Natural killer cell (primary cell): ENCODE measurements around the gene ZNF550. TPM values are rescaled to one million over a fixed set of nuclear protein-coding genes. Genes with fewer than 3 reads are reported as not detected.
"Not testable (repeated sequence)": the region's sequence is repeated elsewhere in the genome, so short reads cannot be mapped to it uniquely, and the experiment has no call there.

ENCODE experiments used
- ATAC-seq, 3 donors: fragments of 150-1000 bp in 2 of 3; fragments of 200-7000 bp in 1 of 3; cut with Tn5 transposase; 1 replicate in 1 of 3; 2 replicates in 2 of 3; pipeline ENCODE4 v1.10.0; 2021; ENCODE audit warnings: mild to moderate bottlenecking in 2 of 3, moderate library complexity in 2 of 3
- DNase-seq, 2 donors: peaks; one replicate each; pipeline versions ENCODE4 v3.0.0 to v3.0.0-alpha.2; 2013 to 2021; ENCODE audit warnings: mixed read lengths in 1 of 2
- H3K27ac ChIP-seq: one replicate; pipeline ENCODE4 v1.5.1; 2013; ENCODE audit warnings: mild to moderate bottlenecking, low read length
- H3K27me3 ChIP-seq: one replicate; pipeline ENCODE4 v1.6.1; 2013; ENCODE audit warnings: low read length; ENCODE audit not compliant: control insufficient read depth, insufficient read depth
- H3K36me3 ChIP-seq: one replicate; pipeline ENCODE4 v1.6.1; 2013; ENCODE audit warnings: low read length; ENCODE audit not compliant: control insufficient read depth, insufficient read depth
- H3K4me1 ChIP-seq: one replicate; pipeline ENCODE4 v1.6.1; 2013; ENCODE audit warnings: low read length; ENCODE audit not compliant: control insufficient read depth, insufficient read depth
- H3K4me3 ChIP-seq: one replicate; pipeline ENCODE4 v1.5.1; 2013; ENCODE audit warnings: low read length
- H3K9me3 ChIP-seq: one replicate; pipeline ENCODE4 v1.6.1; 2013; ENCODE audit warnings: low read length; ENCODE audit not compliant: control insufficient read depth, insufficient read depth
- H3K27ac Mint-ChIP-seq, 2 donors: one replicate each; pipeline ENCODE4 v1.8.0; 2022; ENCODE audit warnings: mild to moderate bottlenecking in 2 of 2, mixed read lengths in 2 of 2, moderate library complexity in 1 of 2
- H3K27me3 Mint-ChIP-seq, 2 donors: one replicate each; pipeline ENCODE4 v1.8.0; 2022; ENCODE audit warnings: low read depth in 2 of 2, mixed read lengths in 2 of 2
- H3K36me3 Mint-ChIP-seq: one replicate; pipeline ENCODE4 v1.8.0; 2022; ENCODE audit warnings: mixed read lengths
- H3K4me1 Mint-ChIP-seq, 2 donors: one replicate each; pipeline ENCODE4 v1.8.0; 2022; ENCODE audit warnings: mixed read lengths in 2 of 2
- H3K4me3 Mint-ChIP-seq: one replicate; pipeline ENCODE4 v1.8.0; 2022; ENCODE audit warnings: mild to moderate bottlenecking, moderate library complexity, mixed read lengths
- H3K9me3 Mint-ChIP-seq, 2 donors: one replicate each; pipeline ENCODE4 v1.8.0; 2022; ENCODE audit warnings: mixed read lengths in 2 of 2
- CTCF ChIP-seq: fragments of 200-600 bp; IDR thresholded peaks from one replicate; pipeline ENCODE4 v1.8.0; 2022; ENCODE audit warnings: antibody characterized with exemption
- WGBS: methylation state at CpG from one replicate; pipeline ENCODE4 v1.1.7; 2013; ENCODE audit warnings: missing lambda C conversion rate; ENCODE audit not compliant: insufficient coverage; 5-methylcytosine and 5-hydroxymethylcytosine counted together
- intact Hi-C: fragments of 100-400 bp; cut with micrococcal nuclease; formaldehyde crosslinking; loops from one replicate; pipeline ENCODE4 v1.14.2; 2022
- total RNA-seq, 4 donors: library from RNA; stranded (reverse); fragments of 120-200 nt in 1 of 4; gene quantifications; one replicate each; pipeline versions ENCODE4 v1.2.3 to v1.2.4, GENCODE V29; 2013 to 2022

ZNF550 gene
- total RNA-seq, 3 donors from 2014 or later (not counting 1 experiment from before 2014, with no cell fraction given): 11.2 to 12.5 (median 12.1) TPM

- DNase-seq, ATAC-seq, H3K4me3 ChIP-seq, H3K36me3 ChIP-seq, H3K27me3 Mint-ChIP-seq, H3K27me3 ChIP-seq: not testable (repeated sequence)
- H3K4me3 Mint-ChIP-seq: peak overlapping the region; percentile 49
- Histone ChIP-seq H3K9me3 (peaks cover 22% of the 10 kb centered on the region), H3K4me1 (peaks cover 10% of the 10 kb centered on the region), H3K27ac (peak overlapping the region; percentile 93)
- H3K36me3 Mint-ChIP-seq: peaks cover 58% of the 10 kb centered on the region
- intact Hi-C loops: loop anchor here (1.0 kb wide), 2 partner anchors 12 to 28 kb away; partner anchors contain the start of genes ZNF419 and ZNF549
- peaks cover 12 to 18% of the 10 kb centered on the region in 2 donors for H3K9me3 Mint-ChIP-seq
- peaks cover 18 to 36% of the 10 kb centered on the region in 2 donors for H3K4me1 Mint-ChIP-seq
- peak; percentile 11 for TF ChIP-seq CTCF
- H3K27ac Mint-ChIP-seq: peak overlapping the region; percentile 69 to 73
Observed at GRCh38 chr19:57499332-57499679, 60.4 kb downstream of the ZNF550 start.

GRCh38 chr19:57488299-57488644 is 71.4 kb downstream of the ZNF550 start:
- peaks cover 19% of the 10 kb centered on the region for H3K36me3 ChIP-seq
- WGBS: no CpG with 5 or more reads among the region's 1 CpG
- Mint-ChIP-seq H3K9me3 (peaks cover 13 to 14% of the 10 kb centered on the region in 2 donors), H3K36me3 (peaks cover 48% of the 10 kb centered on the region), H3K4me3 (peak overlapping the region; percentile 92), H3K27ac (peak overlapping the region; percentile 73 to 84), H3K27me3 (peaks cover 10 to 11% of the 10 kb centered on the region in 2 donors), H3K4me1 (peaks cover 15 to 17% of the 10 kb centered on the region in 2 donors)
- H3K27me3 ChIP-seq, DNase-seq, ATAC-seq, H3K4me3 ChIP-seq, H3K27ac ChIP-seq: not testable (repeated sequence)
- intact Hi-C loops: loop anchor here (5.0 kb wide), 1 partner anchor 144 kb away; the partner anchor contains the start of gene ZNF211
- peaks cover 15% of the 10 kb centered on the region for H3K9me3 ChIP-seq
- peaks cover 11% of the 10 kb centered on the region for H3K4me1 ChIP-seq

GRCh38 chr19:57487477-57488298 is 72.0 kb downstream of the ZNF550 start, which contains the start of gene ZNF419:
ZNF419 (plus strand) TSS chr19:57487750; CDS start chr19:57487951, 201 bp downstream.
- peaks cover 13 to 14% of the 10 kb centered on the region in 2 donors for H3K9me3 Mint-ChIP-seq
- 2% methylated on average over 48 of the region's 69 CpGs for WGBS
- peak; percentile 91 to 97 (median 96) for ATAC-seq

More at GRCh38 chr19:57487477-57488298, 72.0 kb downstream of the ZNF550 start, which contains the start of gene ZNF419:
- H3K4me3 Mint-ChIP-seq: peak within 1 kb of the TSS; percentile 92
- peaks cover 11% of the 10 kb centered on the region for H3K4me1 ChIP-seq
- H3K36me3 Mint-ChIP-seq: peaks cover 42% of the 10 kb centered on the region
- H3K4me1 Mint-ChIP-seq: peaks cover 15 to 17% of the 10 kb centered on the region in 2 donors
- H3K36me3 ChIP-seq: peaks cover 15% of the 10 kb centered on the region
- peak within 1 kb of the TSS; percentile 73 to 84 for H3K27ac Mint-ChIP-seq
- not testable (repeated sequence) for H3K27me3 ChIP-seq
- intact Hi-C loops: loop anchor here (1.0 to 5.0 kb wide), 5 partner anchors 10 to 145 kb away; partner anchors contain the start of genes ZNF211, ZNF416, ZNF549 and ZNF772
- H3K4me3 ChIP-seq: peak within 1 kb of the TSS; percentile 79
- H3K27ac ChIP-seq: peak within 1 kb of the TSS; percentile 69
- peaks cover 11% of the 10 kb centered on the region for H3K9me3 ChIP-seq
- H3K27me3 Mint-ChIP-seq: peaks cover 10 to 11% of the 10 kb centered on the region in 2 donors
- peak; percentile 87 to 96 for DNase-seq

Other genes with a start within 250 kb of the ZNF550 start
- gene ZNF543, start 239.4 kb downstream of the ZNF550 start, total RNA-seq: 1 to 10 TPM; 4.7 to 7.2 (median 5.9) TPM
- gene ZNF304, start 208.6 kb downstream of the ZNF550 start, total RNA-seq: 10 to 100 TPM in 1 of 3 donors, 1 to 10 TPM in 2; 6.6 to 10.7 (median 9.2) TPM
- gene TRAPPC2B, start 196.3 kb downstream of the ZNF550 start, total RNA-seq: 10 to 100 TPM in 2 of 3 donors, 1 to 10 TPM in 1; 7.4 to 15.6 (median 13.7) TPM
- 1 to 10 TPM in 1 of 3 donors, under 1 TPM in 2; 0.48 to 1.2 (median 0.92) TPM for gene ZNF547, start 196.3 kb downstream of the ZNF550 start, total RNA-seq
- 100 to 1,000 TPM in 1 of 3 donors, 10 to 100 TPM in 2; 75.5 to 104 (median 96.9) TPM for gene ZNF548, start 170.0 kb downstream of the ZNF550 start, total RNA-seq
- gene ZNF17, start 148.7 kb downstream of the ZNF550 start, total RNA-seq: 10 to 100 TPM; 13.0 to 15.0 (median 13.3) TPM
- 1 to 10 TPM; 7.0 to 9.8 (median 7.8) TPM for gene ZNF749, start 124.5 kb downstream of the ZNF550 start, total RNA-seq
- under 1 TPM in 1 of 3 donors, not detected in 2; 0.40 TPM for gene VN1R1, start 102.7 kb downstream of the ZNF550 start, total RNA-seq
- 1 to 10 TPM; 1.3 to 3.5 (median 1.4) TPM for gene ZNF772, start 82.3 kb downstream of the ZNF550 start, total RNA-seq
- 10 to 100 TPM in 1 of 3 donors, 1 to 10 TPM in 2; 5.9 to 11.3 (median 8.5) TPM for gene ZNF419, start 72.1 kb downstream of the ZNF550 start, total RNA-seq
- gene ZNF773, start 59.9 kb downstream of the ZNF550 start, total RNA-seq: 10 to 100 TPM in 2 of 3 donors, 1 to 10 TPM in 1; 4.3 to 10.2 (median 10.2) TPM
- 10 to 100 TPM in 1 of 3 donors, 1 to 10 TPM in 2; 7.1 to 12.1 (median 8.6) TPM for gene ZNF549, start 32.5 kb downstream of the ZNF550 start, total RNA-seq
- 1 to 10 TPM; 1.7 to 5.3 (median 3.3) TPM for gene ZNF416, start 19.0 kb upstream of the ZNF550 start, total RNA-seq
- 1 to 10 TPM; 2.7 to 8.2 (median 6.5) TPM for gene ZIK1, start 24.3 kb upstream of the ZNF550 start, total RNA-seq
- 1 to 10 TPM; 5.1 to 8.0 (median 5.6) TPM for gene ZNF530, start 40.0 kb upstream of the ZNF550 start, total RNA-seq
- gene ZNF134, start 54.4 kb upstream of the ZNF550 start, total RNA-seq: 10 to 100 TPM; 18.5 to 22.0 (median 20.5) TPM
- 10 to 100 TPM; 33.7 to 47.0 (median 36.9) TPM for gene ZNF211, start 73.3 kb upstream of the ZNF550 start, total RNA-seq
- gene ZSCAN4, start 109.1 kb upstream of the ZNF550 start, total RNA-seq: not detected
- gene ZNF551, start 122.1 kb upstream of the ZNF550 start, total RNA-seq: 10 to 100 TPM in 1 of 3 donors, 1 to 10 TPM in 2; 5.6 to 12.9 (median 7.9) TPM
- 10 to 100 TPM in 1 of 3 donors, 1 to 10 TPM in 2; 4.2 to 21.6 (median 9.5) TPM for gene ZNF154, start 149.3 kb upstream of the ZNF550 start, total RNA-seq
- gene ZNF671, start 167.8 kb upstream of the ZNF550 start, total RNA-seq: 10 to 100 TPM; 11.1 to 12.9 (median 11.9) TPM
- gene ZNF776, start 187.0 kb upstream of the ZNF550 start, total RNA-seq: 10 to 100 TPM; 10.5 to 19.2 (median 18.7) TPM
- 10 to 100 TPM; 24.0 to 33.3 (median 28.2) TPM for gene ZNF586, start 209.8 kb upstream of the ZNF550 start, total RNA-seq